BE2C (cell line): ENCODE results near the gene RNGTT.
"Not testable (repeated sequence)": the region's sequence is repeated elsewhere in the genome, so short reads cannot be mapped to it uniquely, and the experiment has no call there.

Experiments
- DNase-seq: peaks from one replicate; pipeline ENCODE4 v3.0.0-alpha.2; 2020
- H3K27me3 ChIP-seq: fragments of 250-450 bp; sonication (Bioruptor Pico); 2 replicates; pipeline ENCODE4 v1.5.1; 2020; ENCODE audit warnings: mild to moderate bottlenecking
- H3K36me3 ChIP-seq: fragments of 250-450 bp; sonication (Bioruptor Pico); 2 replicates; pipeline ENCODE4 v1.5.1; 2020; ENCODE audit warnings: mild to moderate bottlenecking
- H3K4me1 ChIP-seq: fragments of 250-450 bp; sonication (Bioruptor Pico); 2 replicates; pipeline ENCODE4 v1.5.1; 2020
- H3K4me3 ChIP-seq: 2 replicates; pipeline ENCODE4 v1.5.1; 2011; ENCODE audit warnings: low read depth, low read length
- H3K9me3 ChIP-seq: fragments of 250-450 bp; sonication (Bioruptor Pico); 2 replicates; pipeline ENCODE4 v1.5.1; 2020
- TF ChIP-seq, protein P1 (sequence below): IDR thresholded peaks from 2 replicates; pipeline ENCODE4 v1.5.1; 2012; ENCODE audit warnings: mild to moderate bottlenecking, low read depth, low read length

The RNGTT gene

DNA sequence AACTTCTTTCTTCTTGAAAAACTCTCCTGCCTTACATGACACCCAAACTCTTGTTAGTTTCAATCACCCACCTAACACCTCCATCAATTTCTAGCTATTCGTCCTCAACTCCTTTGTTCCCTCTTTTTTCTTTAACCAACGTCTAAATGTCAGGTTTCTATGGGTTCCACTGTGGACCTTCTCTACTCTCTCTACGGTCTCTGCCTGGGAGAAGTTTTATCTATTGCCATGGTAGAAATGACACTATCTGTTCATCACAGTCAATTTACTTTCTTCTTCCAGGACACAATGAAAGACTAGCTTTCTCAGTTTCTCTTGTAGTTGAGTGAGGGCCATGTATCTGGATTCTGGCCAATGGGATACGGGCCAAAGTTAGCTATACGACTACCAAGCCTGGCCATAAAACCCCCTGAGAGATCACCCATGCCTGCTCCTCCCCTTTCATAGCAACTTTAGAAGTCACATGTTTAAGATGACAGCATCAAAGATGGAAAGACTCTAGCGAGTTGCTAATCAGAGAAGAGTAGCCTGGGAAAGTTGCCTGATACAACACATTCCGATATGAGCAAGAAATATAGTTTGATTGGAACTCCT, 17.9 kb downstream of the RNGTT start:
- Histone ChIP-seq H3K4me3 (no peak overlapping the region), H3K9me3 (no peaks in the 10 kb centered on the region), H3K27me3 (no peaks in the 10 kb centered on the region), H3K36me3 (peaks cover 1% of the 10 kb centered on the region), H3K4me1 (peaks cover 4% of the 10 kb centered on the region)
- TF ChIP-seq, protein P1, sequence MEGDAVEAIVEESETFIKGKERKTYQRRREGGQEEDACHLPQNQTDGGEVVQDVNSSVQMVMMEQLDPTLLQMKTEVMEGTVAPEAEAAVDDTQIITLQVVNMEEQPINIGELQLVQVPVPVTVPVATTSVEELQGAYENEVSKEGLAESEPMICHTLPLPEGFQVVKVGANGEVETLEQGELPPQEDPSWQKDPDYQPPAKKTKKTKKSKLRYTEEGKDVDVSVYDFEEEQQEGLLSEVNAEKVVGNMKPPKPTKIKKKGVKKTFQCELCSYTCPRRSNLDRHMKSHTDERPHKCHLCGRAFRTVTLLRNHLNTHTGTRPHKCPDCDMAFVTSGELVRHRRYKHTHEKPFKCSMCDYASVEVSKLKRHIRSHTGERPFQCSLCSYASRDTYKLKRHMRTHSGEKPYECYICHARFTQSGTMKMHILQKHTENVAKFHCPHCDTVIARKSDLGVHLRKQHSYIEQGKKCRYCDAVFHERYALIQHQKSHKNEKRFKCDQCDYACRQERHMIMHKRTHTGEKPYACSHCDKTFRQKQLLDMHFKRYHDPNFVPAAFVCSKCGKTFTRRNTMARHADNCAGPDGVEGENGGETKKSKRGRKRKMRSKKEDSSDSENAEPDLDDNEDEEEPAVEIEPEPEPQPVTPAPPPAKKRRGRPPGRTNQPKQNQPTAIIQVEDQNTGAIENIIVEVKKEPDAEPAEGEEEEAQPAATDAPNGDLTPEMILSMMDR: no peak
- DNase-seq: peak; percentile 66

DNA sequence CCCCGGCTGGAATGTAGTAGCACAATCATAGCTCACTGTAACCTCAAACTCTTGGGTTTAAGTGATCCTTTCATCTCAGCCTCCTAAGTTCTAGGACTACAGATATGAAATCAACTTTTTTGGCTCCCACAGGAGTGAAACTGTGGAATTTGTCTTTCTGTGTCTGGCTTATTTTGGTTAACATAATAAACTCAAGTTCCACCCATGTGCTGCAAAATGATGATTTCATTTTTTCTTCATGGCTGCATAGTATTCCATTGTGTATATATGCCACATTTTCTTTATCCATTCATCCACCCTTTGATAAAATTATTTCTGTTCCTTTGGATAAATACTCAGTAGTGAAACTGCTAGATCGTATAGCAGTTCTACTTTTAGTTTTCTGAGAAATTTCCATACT, 29.9 kb downstream of the RNGTT start:
- Histone ChIP-seq H3K9me3 (no peaks in the 10 kb centered on the region), H3K36me3 (peaks cover 24% of the 10 kb centered on the region), H3K27me3 (no peaks in the 10 kb centered on the region), H3K4me3 (no peak overlapping the region), H3K4me1 (no peaks in the 10 kb centered on the region)
- TF ChIP-seq, protein P1: no peak
- no peak for DNase-seq

DNA sequence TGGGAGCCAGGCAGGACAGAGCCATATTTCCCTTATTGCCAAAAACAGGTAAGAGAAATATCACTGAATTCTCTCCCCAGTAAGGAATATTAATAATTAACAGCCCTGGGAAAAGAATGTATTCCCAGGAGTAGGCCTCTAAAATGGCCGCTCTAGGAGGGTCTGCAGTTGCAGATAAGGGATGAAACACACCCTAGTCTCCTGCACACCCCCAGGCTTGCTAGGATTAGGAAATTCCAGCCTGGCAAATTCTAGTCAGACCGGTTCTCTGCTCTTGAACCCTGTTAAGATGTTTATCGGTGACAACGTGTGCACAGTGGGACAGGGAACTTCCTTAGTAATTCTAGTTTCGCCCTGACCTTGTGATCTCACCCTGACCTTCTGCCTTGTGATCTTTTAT, 31.4 kb downstream of the RNGTT start:
- not testable (repeated sequence) for DNase-seq, H3K4me3 ChIP-seq, H3K27me3 ChIP-seq, H3K4me1 ChIP-seq, H3K9me3 ChIP-seq
- H3K36me3 ChIP-seq: peaks cover 20% of the 10 kb centered on the region

DNA sequence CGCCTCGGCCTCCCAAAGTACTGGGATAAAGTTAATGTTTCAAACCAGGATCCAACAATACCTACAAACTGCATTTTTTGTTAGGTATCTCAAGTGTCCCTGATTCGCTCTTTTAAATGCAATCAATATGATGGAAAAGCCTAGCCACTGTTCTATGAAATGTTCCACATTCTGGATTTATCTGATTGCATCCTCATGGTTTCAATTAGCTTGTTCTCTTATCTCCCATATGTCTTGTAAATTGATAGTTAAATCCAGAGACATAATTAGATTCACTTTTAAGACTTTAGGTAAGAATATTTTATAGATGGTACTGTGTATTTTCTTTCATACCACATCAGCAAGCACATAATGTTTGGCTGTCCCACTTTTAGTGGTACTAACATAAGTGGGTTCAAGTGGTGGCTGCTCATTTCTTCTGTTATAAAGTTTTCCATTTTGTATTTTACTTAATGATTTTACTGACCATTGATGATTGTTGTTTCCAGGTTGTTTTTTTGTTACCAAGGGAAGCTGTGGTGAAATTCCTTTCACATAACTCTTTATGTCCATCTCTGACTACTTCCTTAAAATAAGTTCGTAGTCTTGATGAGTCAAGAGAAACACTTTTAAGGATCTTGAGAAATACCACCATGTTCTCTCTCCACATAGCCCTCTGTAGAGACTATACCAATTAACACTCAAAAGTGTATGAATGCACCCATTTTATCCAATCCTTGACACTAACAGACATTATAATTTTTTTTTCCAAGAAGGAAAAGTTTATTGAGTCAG, 40.5 kb downstream of the RNGTT start:
- TF ChIP-seq, protein P1: no peak
- Histone ChIP-seq H3K9me3 (no peaks in the 10 kb centered on the region), H3K4me3 (no peak overlapping the region), H3K4me1 (no peaks in the 10 kb centered on the region), H3K27me3 (no peaks in the 10 kb centered on the region), H3K36me3 (no peaks in the 10 kb centered on the region; the same call in 1 of the 2 replicates)
- DNase-seq: no peak

DNA sequence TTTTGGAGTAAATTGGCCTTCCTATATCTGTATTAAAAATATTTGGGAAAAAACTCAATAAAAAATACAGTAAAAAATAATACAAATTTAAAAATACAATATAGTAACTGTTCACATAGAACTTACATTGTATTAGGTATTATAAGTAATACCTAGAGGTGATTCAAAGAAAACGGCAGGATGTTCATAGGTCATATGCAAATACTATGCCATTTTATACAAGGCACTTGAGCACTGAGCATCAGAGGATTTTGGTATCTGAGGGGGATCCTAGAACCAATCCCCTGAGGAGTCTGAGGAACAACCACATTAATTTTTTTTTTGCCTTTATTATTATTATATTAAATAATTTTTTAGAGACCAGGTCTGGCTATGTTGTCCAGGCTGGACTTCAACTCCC, 41.7 kb downstream of the RNGTT start:
- Histone ChIP-seq H3K27me3 (no peaks in the 10 kb centered on the region), H3K4me3 (no peak overlapping the region), H3K4me1 (no peaks in the 10 kb centered on the region), H3K9me3 (no peaks in the 10 kb centered on the region), H3K36me3 (no peaks in the 10 kb centered on the region; the same call in 1 of the 2 replicates)
- DNase-seq: no peak
- TF ChIP-seq, protein P1: no peak

DNA sequence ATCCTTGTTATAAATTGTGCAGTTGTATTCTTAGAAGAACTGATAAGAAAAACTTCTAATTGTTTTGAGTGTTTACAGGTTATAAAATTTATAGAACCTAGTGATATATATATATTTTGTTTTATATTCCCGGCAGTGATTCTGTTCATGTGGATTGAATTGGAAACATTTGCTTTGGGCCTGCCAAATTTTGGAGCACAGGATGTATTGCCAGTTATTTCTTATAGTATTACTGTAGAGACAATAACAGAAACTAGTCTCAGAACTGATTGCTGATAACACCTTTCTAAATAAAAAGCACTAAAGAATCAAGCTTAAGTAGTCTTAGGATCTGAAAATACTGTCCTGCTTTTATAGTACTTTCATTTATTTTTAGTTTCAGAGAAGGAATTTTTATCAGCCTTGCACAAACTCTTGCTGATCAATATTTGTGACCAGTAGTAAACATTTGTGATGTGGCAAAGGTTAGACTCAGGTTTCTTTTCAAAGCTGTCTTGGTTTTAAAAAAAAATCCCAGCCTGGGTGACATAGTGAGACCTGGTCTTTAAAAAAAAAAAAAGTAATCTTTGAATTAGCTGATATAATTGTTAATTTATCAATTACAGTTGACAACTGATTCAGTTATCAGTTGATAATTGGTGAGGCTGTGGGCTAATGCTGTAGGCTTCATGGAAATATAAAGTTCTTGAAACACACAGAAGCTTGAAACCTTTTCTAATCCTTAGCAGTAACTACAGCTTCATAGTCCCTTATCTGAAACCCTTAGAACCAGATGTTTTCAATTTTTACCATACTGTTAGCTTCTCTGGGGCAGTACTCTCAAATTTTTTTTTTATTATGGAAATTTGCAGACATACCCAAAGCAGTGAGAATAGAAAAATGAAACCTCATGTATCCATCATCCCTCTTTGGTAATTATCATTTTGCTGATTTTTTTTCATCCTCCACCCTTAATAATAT, 42.4 kb downstream of the RNGTT start:
- TF ChIP-seq, protein P1: no peak

More for the DNA sequence above, 42.4 kb downstream of the RNGTT start:
- Histone ChIP-seq H3K4me3 (no peak overlapping the region), H3K9me3 (no peaks in the 10 kb centered on the region), H3K27me3 (no peaks in the 10 kb centered on the region), H3K36me3 (no peaks in the 10 kb centered on the region; the same call in 1 of the 2 replicates), H3K4me1 (no peaks in the 10 kb centered on the region)
- DNase-seq: no peak
